Measurements from ENCODE around the gene CPTP. TPM values are rescaled to one million over a fixed set of nuclear protein-coding genes. Genes with fewer than 3 reads are reported as not detected.

Gene CPTP
- total RNA-seq, 2 experiments from 2014 or later, result 12.1 to 13.1 TPM

DNA sequence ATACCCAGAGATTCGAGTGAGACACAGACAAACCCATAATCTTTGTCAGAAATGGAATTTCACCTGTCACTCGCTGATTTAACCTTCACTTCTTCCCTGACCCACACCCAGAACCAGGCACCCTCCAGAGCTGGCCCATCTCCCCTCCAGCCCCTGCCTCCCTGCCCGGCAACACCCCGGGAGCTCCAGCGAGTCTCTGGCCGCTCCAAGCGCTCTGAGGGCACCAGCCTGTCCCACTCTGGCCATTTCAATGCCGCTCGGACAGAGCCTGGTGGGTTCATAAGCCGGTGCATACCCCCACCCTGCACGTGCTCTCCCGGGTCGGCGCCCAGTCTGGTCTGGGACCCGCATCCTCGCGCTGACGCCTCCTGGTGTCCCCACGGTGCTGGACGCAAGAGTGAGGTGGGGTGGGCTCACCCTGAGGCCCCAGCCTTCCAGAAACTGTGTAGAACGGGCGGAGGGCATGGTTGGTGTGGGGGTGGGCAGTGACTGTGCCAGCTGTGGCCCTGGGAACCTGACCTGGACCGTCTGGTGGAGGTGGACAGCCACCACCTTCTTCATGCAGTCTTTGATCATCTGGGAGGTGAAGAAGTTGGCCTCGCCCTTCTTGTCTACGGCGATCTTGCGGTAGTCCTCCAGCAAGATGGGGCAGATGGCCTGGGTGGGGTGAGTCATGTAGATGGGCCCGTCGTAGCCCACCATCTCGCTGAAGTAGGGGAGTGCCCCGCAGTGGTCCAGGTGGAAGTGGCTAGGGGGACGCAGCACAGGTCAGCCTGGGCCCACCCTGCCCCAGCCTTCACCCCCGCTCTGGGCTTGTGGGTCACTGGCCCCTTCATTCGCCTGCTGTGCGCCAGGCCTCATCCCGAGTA lies 5.6 kb upstream of the CPTP start:
- no peak for DNase-seq
- Mint-ChIP-seq H3K36me3 (peaks cover 13% of the 10 kb centered on the region), H3K27me3 (no peaks in the 10 kb centered on the region), H3K9me3 (no peaks in the 10 kb centered on the region), H3K4me3 (no peak overlapping the region), H3K27ac (no peak overlapping the region), H3K4me1 (ENCODE audit: low read depth) (peaks cover 21% of the 10 kb centered on the region)
- intact Hi-C loops (cut with micrococcal nuclease), result no loop called here
- POLR2A ChIA-PET, result interaction anchor here (1.7 kb wide), 1 partner anchor 13 kb away, joined by 4 read pairs; no protein-coding TSS in a partner anchor
- CTCF ChIA-PET, result no interaction called here

- intact Hi-C loops (cut with micrococcal nuclease), result no loop called here
- no peak overlapping the region for H3K4me3 Mint-ChIP-seq
- H3K9me3 Mint-ChIP-seq, result no peaks in the 10 kb centered on the region
- DNase-seq, result no peak
- ChIA-PET CTCF (no interaction called here), POLR2A (interaction anchor here (1.7 kb wide), 1 partner anchor 13 kb away, joined by 4 read pairs; no protein-coding TSS in a partner anchor)
- H3K27ac Mint-ChIP-seq, result no peak overlapping the region
- no peaks in the 10 kb centered on the region for H3K27me3 Mint-ChIP-seq
- H3K4me1 Mint-ChIP-seq (ENCODE audit: low read depth), result peaks cover 23% of the 10 kb centered on the region
- peaks cover 14% of the 10 kb centered on the region for H3K36me3 Mint-ChIP-seq
Observed at GRCh38 chr1:1319646-1319941, 5.0 kb upstream of the CPTP start.

- DNase-seq, result no peak
- Mint-ChIP-seq H3K9me3 (no peaks in the 10 kb centered on the region), H3K36me3 (peaks cover 12% of the 10 kb centered on the region), H3K4me3 (no peak overlapping the region), H3K27me3 (no peaks in the 10 kb centered on the region), H3K4me1 (ENCODE audit: low read depth) (peaks cover 26% of the 10 kb centered on the region), H3K27ac (no peak overlapping the region)
- intact Hi-C loops (cut with micrococcal nuclease), result no loop called here
- POLR2A ChIA-PET, result interaction anchor here (0.6 kb wide), 1 partner anchor 610 kb away, joined by 3 read pairs; no protein-coding TSS in a partner anchor
- CTCF ChIA-PET, result interaction anchor here (1.2 kb wide), 1 partner anchor 70 kb away, joined by 3 read pairs; no protein-coding TSS in a partner anchor
Observed at GRCh38 chr1:1320666-1321448, 3.7 kb upstream of the CPTP start.

GRCh38 chr1:1321477-1321876 lies 3.1 kb upstream of the CPTP start:
- Mint-ChIP-seq H3K9me3 (no peaks in the 10 kb centered on the region), H3K27me3 (no peaks in the 10 kb centered on the region), H3K27ac (no peak overlapping the region), H3K4me1 (ENCODE audit: low read depth) (peaks cover 31% of the 10 kb centered on the region), H3K4me3 (no peak overlapping the region), H3K36me3 (peaks cover 12% of the 10 kb centered on the region)
- intact Hi-C loops (cut with micrococcal nuclease), result no loop called here
- DNase-seq, result no peak
- ChIA-PET CTCF (no interaction called here), POLR2A (interaction anchor here (0.6 kb wide), 1 partner anchor 610 kb away, joined by 3 read pairs; no protein-coding TSS in a partner anchor)

DNA sequence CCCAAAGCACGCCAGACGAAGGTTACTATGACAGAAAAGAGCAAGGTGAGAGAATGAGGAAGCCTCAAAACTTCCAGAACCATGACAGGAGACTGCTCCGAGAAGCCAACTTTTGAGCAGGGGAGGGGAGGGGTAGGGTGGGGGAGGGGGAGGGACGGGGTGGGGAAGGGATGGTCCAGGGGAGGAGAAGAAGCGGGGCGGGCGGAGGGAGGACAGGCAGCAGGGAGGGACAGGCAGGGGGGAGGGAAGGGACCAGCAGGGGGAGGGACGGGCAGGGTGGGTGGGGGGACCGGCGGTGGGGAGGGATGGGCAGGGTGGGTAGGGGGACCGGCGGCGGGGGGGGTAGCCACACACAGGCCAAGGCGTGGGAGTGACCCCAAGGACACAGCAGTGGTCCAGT lies 2.2 kb upstream of the CPTP start:
- Mint-ChIP-seq H3K9me3 (no peaks in the 10 kb centered on the region), H3K4me1 (ENCODE audit: low read depth) (peaks cover 31% of the 10 kb centered on the region), H3K36me3 (peaks cover 11% of the 10 kb centered on the region), H3K4me3 (peak overlapping the region; percentile 74), H3K27ac (no peak overlapping the region), H3K27me3 (no peaks in the 10 kb centered on the region)
- POLR2A ChIA-PET, result no interaction called here
- CTCF ChIA-PET, result no interaction called here
- no peak for DNase-seq
- intact Hi-C loops (cut with micrococcal nuclease), result no loop called here

- Mint-ChIP-seq H3K9me3 (no peaks in the 10 kb centered on the region), H3K27me3 (no peaks in the 10 kb centered on the region), H3K36me3 (peaks cover 9% of the 10 kb centered on the region), H3K27ac (peak overlapping the region; percentile 60), H3K4me3 (peak overlapping the region; percentile 74), H3K4me1 (ENCODE audit: low read depth) (peaks cover 31% of the 10 kb centered on the region)
- ChIA-PET CTCF (interaction anchor here (1.0 kb wide), 1 partner anchor 49 kb away, joined by 4 read pairs; no protein-coding TSS in a partner anchor), POLR2A (no interaction called here)
- no peak for DNase-seq
- intact Hi-C loops (cut with micrococcal nuclease), result no loop called here
Observed at GRCh38 chr1:1322952-1323351, 1.6 kb upstream of the CPTP start.

GRCh38 chr1:1324084-1324523 lies 498 bp upstream of the CPTP start:
- peaks cover 31% of the 10 kb centered on the region for H3K4me1 Mint-ChIP-seq (ENCODE audit: low read depth)
- no peaks in the 10 kb centered on the region for H3K9me3 Mint-ChIP-seq
- peak overlapping the region; percentile 86 for H3K4me3 Mint-ChIP-seq
- peak overlapping the region; percentile 81 for H3K27ac Mint-ChIP-seq
- ChIA-PET POLR2A (no interaction called here), CTCF (interaction anchor here (1.0 kb wide), 1 partner anchor 47 kb away, joined by 4 read pairs; no protein-coding TSS in a partner anchor)
- H3K27me3 Mint-ChIP-seq, result no peaks in the 10 kb centered on the region
- DNase-seq, result no peak
- peaks cover 9% of the 10 kb centered on the region for H3K36me3 Mint-ChIP-seq
- intact Hi-C loops (cut with micrococcal nuclease), result no loop called here

- intact Hi-C loops (cut with micrococcal nuclease), result no loop called here
- CTCF ChIA-PET, result interaction anchor here (1.1 to 1.5 kb wide), 2 partner anchors 23 to 46 kb away, joined by 5 read pairs; no protein-coding TSS in a partner anchor
Observed at GRCh38 chr1:1325288-1326074, 879 bp downstream of the CPTP start.

GRCh38 chr1:1326075-1326605 lies 1.5 kb downstream of the CPTP start:
- peaks cover 28% of the 10 kb centered on the region for H3K4me1 Mint-ChIP-seq (ENCODE audit: low read depth)
- intact Hi-C loops (cut with micrococcal nuclease), result no loop called here
- no peaks in the 10 kb centered on the region for H3K27me3 Mint-ChIP-seq
- DNase-seq, result no peak
- H3K9me3 Mint-ChIP-seq, result no peaks in the 10 kb centered on the region
- peaks cover 1% of the 10 kb centered on the region for H3K36me3 Mint-ChIP-seq
- peak overlapping the region; percentile 42 for H3K27ac Mint-ChIP-seq
- peak overlapping the region; percentile 65 for H3K4me3 Mint-ChIP-seq
- ChIA-PET CTCF (interaction anchor here (1.5 kb wide), 1 partner anchor 46 kb away, joined by 5 read pairs; no protein-coding TSS in a partner anchor), POLR2A (no interaction called here)

More at GRCh38 chr1:1325288-1326074, 879 bp downstream of the CPTP start:
- Mint-ChIP-seq H3K27me3 (no peaks in the 10 kb centered on the region), H3K4me3 (peak overlapping the region; percentile 65), H3K27ac (peak overlapping the region; percentile 62), H3K36me3 (peaks cover 1% of the 10 kb centered on the region), H3K4me1 (ENCODE audit: low read depth) (peaks cover 28% of the 10 kb centered on the region), H3K9me3 (no peaks in the 10 kb centered on the region)
- no peak for DNase-seq
- POLR2A ChIA-PET, result interaction anchor here (0.7 kb wide), 1 partner anchor 50 kb away, joined by 3 read pairs; the partner anchor contains the start of gene AURKAIP1

GRCh38 chr1:1327291-1327690 lies 2.7 kb downstream of the CPTP start:
- H3K9me3 Mint-ChIP-seq, result no peaks in the 10 kb centered on the region
- intact Hi-C loops (cut with micrococcal nuclease), result no loop called here
- H3K4me1 Mint-ChIP-seq (ENCODE audit: low read depth), result peaks cover 20% of the 10 kb centered on the region
- peaks cover 1% of the 10 kb centered on the region for H3K36me3 Mint-ChIP-seq
- DNase-seq, result no peak
- no peak overlapping the region for H3K4me3 Mint-ChIP-seq
- no peaks in the 10 kb centered on the region for H3K27me3 Mint-ChIP-seq
- CTCF ChIA-PET, result no interaction called here
- POLR2A ChIA-PET, result no interaction called here
- no peak overlapping the region for H3K27ac Mint-ChIP-seq

DNA sequence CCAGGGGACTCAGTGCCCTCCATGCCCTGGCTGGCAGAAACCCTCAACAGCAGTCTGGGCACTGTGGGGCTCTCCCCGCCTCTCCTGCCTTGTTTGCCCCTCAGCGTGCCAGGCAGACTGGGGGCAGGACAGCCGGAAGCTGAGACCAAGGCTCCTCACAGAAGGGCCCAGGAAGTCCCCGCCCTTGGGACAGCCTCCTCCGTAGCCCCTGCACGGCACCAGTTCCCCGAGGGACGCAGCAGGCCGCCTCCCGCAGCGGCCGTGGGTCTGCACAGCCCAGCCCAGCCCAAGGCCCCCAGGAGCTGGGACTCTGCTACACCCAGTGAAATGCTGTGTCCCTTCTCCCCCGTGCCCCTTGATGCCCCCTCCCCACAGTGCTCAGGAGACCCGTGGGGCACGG lies 3.7 kb downstream of the CPTP start:
- H3K4me1 Mint-ChIP-seq (ENCODE audit: low read depth), result peaks cover 14% of the 10 kb centered on the region

More for the DNA sequence above, 3.7 kb downstream of the CPTP start:
- Mint-ChIP-seq H3K36me3 (peaks cover 1% of the 10 kb centered on the region), H3K27me3 (no peaks in the 10 kb centered on the region), H3K27ac (no peak overlapping the region), H3K4me3 (no peak overlapping the region), H3K9me3 (no peaks in the 10 kb centered on the region)
- DNase-seq, result no peak
- POLR2A ChIA-PET, result no interaction called here
- intact Hi-C loops (cut with micrococcal nuclease), result no loop called here
- CTCF ChIA-PET, result no interaction called here
